ENCODE results near the gene HS6ST3.

The HS6ST3 gene

GRCh38 chr13:96198038-96198437 lies 108.1 kb downstream of the HS6ST3 start:
- H3K9me3 ChIP-seq (ENCODE audit: severe bottlenecking): no peaks in the 10 kb centered on the region
- no peak for DNase-seq (ENCODE audit: low spot score)
- TF ChIP-seq CTCF (IDR thresholded peaks at IDR 0.05; ENCODE audit: poor library complexity, severe bottlenecking): no peak
- H3K27ac ChIP-seq (ENCODE audit: poor library complexity, severe bottlenecking): no peak overlapping the region
- H3K4me3 ChIP-seq (ENCODE audit: severe bottlenecking): no peak overlapping the region
- H3K36me3 ChIP-seq (ENCODE audit: low read depth): no peaks in the 10 kb centered on the region
- no peaks in the 10 kb centered on the region for H3K27me3 ChIP-seq (ENCODE audit: insufficient read depth, poor library complexity, severe bottlenecking)
- H3K4me1 ChIP-seq (ENCODE audit: insufficient read depth, poor library complexity, severe bottlenecking): no peaks in the 10 kb centered on the region
- ATAC-seq (ENCODE audit: low read depth): no peak

GRCh38 chr13:96199315-96199714 lies 109.4 kb downstream of the HS6ST3 start:
- TF ChIP-seq CTCF (IDR thresholded peaks at IDR 0.05; ENCODE audit: poor library complexity, severe bottlenecking): no peak
- ATAC-seq (ENCODE audit: low read depth): no peak
- Histone ChIP-seq H3K36me3 (ENCODE audit: low read depth) (no peaks in the 10 kb centered on the region), H3K9me3 (ENCODE audit: severe bottlenecking) (no peaks in the 10 kb centered on the region), H3K4me1 (ENCODE audit: insufficient read depth, poor library complexity, severe bottlenecking) (no peaks in the 10 kb centered on the region), H3K27ac (ENCODE audit: poor library complexity, severe bottlenecking) (no peak overlapping the region), H3K27me3 (ENCODE audit: insufficient read depth, poor library complexity, severe bottlenecking) (no peaks in the 10 kb centered on the region), H3K4me3 (ENCODE audit: severe bottlenecking) (no peak overlapping the region)
- no peak for DNase-seq (ENCODE audit: low spot score)

GRCh38 chr13:96200810-96201209 lies 110.9 kb downstream of the HS6ST3 start:
- no peak overlapping the region for H3K4me3 ChIP-seq (ENCODE audit: severe bottlenecking)
- H3K36me3 ChIP-seq (ENCODE audit: low read depth): no peaks in the 10 kb centered on the region
- H3K9me3 ChIP-seq (ENCODE audit: severe bottlenecking): no peaks in the 10 kb centered on the region
- no peaks in the 10 kb centered on the region for H3K27me3 ChIP-seq (ENCODE audit: insufficient read depth, poor library complexity, severe bottlenecking)
- TF ChIP-seq CTCF (IDR thresholded peaks at IDR 0.05; ENCODE audit: poor library complexity, severe bottlenecking): no peak
- no peak overlapping the region for H3K27ac ChIP-seq (ENCODE audit: poor library complexity, severe bottlenecking)
- no peak for ATAC-seq (ENCODE audit: low read depth)
- no peak for DNase-seq (ENCODE audit: low spot score)
- H3K4me1 ChIP-seq (ENCODE audit: insufficient read depth, poor library complexity, severe bottlenecking): no peaks in the 10 kb centered on the region

- no peaks in the 10 kb centered on the region for H3K36me3 ChIP-seq (ENCODE audit: low read depth)
- H3K27me3 ChIP-seq (ENCODE audit: insufficient read depth, poor library complexity, severe bottlenecking): no peaks in the 10 kb centered on the region
- H3K27ac ChIP-seq (ENCODE audit: poor library complexity, severe bottlenecking): no peak overlapping the region
- ATAC-seq (ENCODE audit: low read depth): no peak
- no peaks in the 10 kb centered on the region for H3K4me1 ChIP-seq (ENCODE audit: insufficient read depth, poor library complexity, severe bottlenecking)
- DNase-seq (ENCODE audit: low spot score): no peak
- no peaks in the 10 kb centered on the region for H3K9me3 ChIP-seq (ENCODE audit: severe bottlenecking)
- no peak for TF ChIP-seq CTCF (IDR thresholded peaks at IDR 0.05; ENCODE audit: poor library complexity, severe bottlenecking)
- H3K4me3 ChIP-seq (ENCODE audit: severe bottlenecking): no peak overlapping the region
These were observed 112.4 kb downstream of the HS6ST3 start for GRCh38 chr13:96202315-96202714.

GRCh38 chr13:96203471-96203870 lies 113.6 kb downstream of the HS6ST3 start:
- no peak overlapping the region for H3K27ac ChIP-seq (ENCODE audit: poor library complexity, severe bottlenecking)
- DNase-seq (ENCODE audit: low spot score): no peak
- H3K27me3 ChIP-seq (ENCODE audit: insufficient read depth, poor library complexity, severe bottlenecking): no peaks in the 10 kb centered on the region
- no peaks in the 10 kb centered on the region for H3K36me3 ChIP-seq (ENCODE audit: low read depth)
- ATAC-seq (ENCODE audit: low read depth): no peak
- H3K9me3 ChIP-seq (ENCODE audit: severe bottlenecking): no peaks in the 10 kb centered on the region
- no peaks in the 10 kb centered on the region for H3K4me1 ChIP-seq (ENCODE audit: insufficient read depth, poor library complexity, severe bottlenecking)
- H3K4me3 ChIP-seq (ENCODE audit: severe bottlenecking): no peak overlapping the region
- TF ChIP-seq CTCF (IDR thresholded peaks at IDR 0.05; ENCODE audit: poor library complexity, severe bottlenecking): no peak
